ENCODE measurements around the gene ZNF385C. TPM values are rescaled to one million over a fixed set of nuclear protein-coding genes. Genes with fewer than 3 reads are reported as not detected.
A peak's percentile ranks its signal among the peaks of the same experiment; 100 is the strongest.

ZNF385C gene
- total and polyA plus RNA-seq, 2 of the 13 experiments (the other 11 are each of a cell fraction or from before 2014, with no cell fraction given): 2.3 to 6.1 TPM

- TF ChIP-seq SMC3 (IDR thresholded peaks at IDR 0.05; ENCODE audit: low read length) (no peak), ZNF576 (CRISPR knock-in tag; IDR thresholded peaks at IDR 0.05) (no peak), DZIP1 (CRISPR knock-in tag; IDR thresholded peaks at IDR 0.05) (no peak), ZNF232 (CRISPR knock-in tag; IDR thresholded peaks at IDR 0.05; ENCODE audit: borderline replicate concordance) (no peak), FOXJ3 (CRISPR knock-in tag; IDR thresholded peaks at IDR 0.05; ENCODE audit: borderline replicate concordance) (no peak), ZMAT3 (CRISPR knock-in tag; conservative IDR thresholded peaks at IDR 0.05) (no peak), CSRNP2 (CRISPR knock-in tag; conservative IDR thresholded peaks at IDR 0.05; ENCODE audit: low read depth) (no peak), ERF (CRISPR knock-in tag; IDR thresholded peaks at IDR 0.05) (no peak), RCOR2 (CRISPR knock-in tag; IDR thresholded peaks at IDR 0.05) (peak; percentile 64; the same call in 1 of the 2 replicates), CBX2 (IDR thresholded peaks at IDR 0.05; ENCODE audit: low read depth, low read length) (no peak), CBX2 (CRISPR knock-in tag; IDR thresholded peaks at IDR 0.05; ENCODE audit: low read depth) (no peak), MXD4 (CRISPR knock-in tag; IDR thresholded peaks at IDR 0.05) (no peak; the same call in 1 of the 2 replicates), FOXK2 (IDR thresholded peaks at IDR 0.05) (no peak), ZNF770 (CRISPR knock-in tag; IDR thresholded peaks at IDR 0.05) (no peak), ELK4 (CRISPR knock-in tag; IDR thresholded peaks at IDR 0.05; ENCODE audit: borderline replicate concordance) (no peak), GLMP (CRISPR knock-in tag; IDR thresholded peaks at IDR 0.05; ENCODE audit: borderline replicate concordance) (no peak), SMAD1 (CRISPR knock-in tag; IDR thresholded peaks at IDR 0.05; ENCODE audit: borderline replicate concordance, low read depth) (no peak)
Measured at GRCh38 chr17:42002792-42003301, 95.4 kb downstream of the ZNF385C start (continued).
